BE2C (cell line): ENCODE results near the gene TSPAN18.

Source experiments
- DNase-seq: peaks from one replicate; pipeline ENCODE4 v3.0.0-alpha.2; 2020
- H3K27me3 ChIP-seq: fragments of 250-450 bp; sonication (Bioruptor Pico); 2 replicates; pipeline ENCODE4 v1.5.1; 2020; ENCODE audit warnings: mild to moderate bottlenecking
- H3K36me3 ChIP-seq: fragments of 250-450 bp; sonication (Bioruptor Pico); 2 replicates; pipeline ENCODE4 v1.5.1; 2020; ENCODE audit warnings: mild to moderate bottlenecking
- H3K4me1 ChIP-seq: fragments of 250-450 bp; sonication (Bioruptor Pico); 2 replicates; pipeline ENCODE4 v1.5.1; 2020
- H3K4me3 ChIP-seq: 2 replicates; pipeline ENCODE4 v1.5.1; 2011; ENCODE audit warnings: low read depth, low read length
- H3K9me3 ChIP-seq: fragments of 250-450 bp; sonication (Bioruptor Pico); 2 replicates; pipeline ENCODE4 v1.5.1; 2020
- CTCF ChIP-seq: IDR thresholded peaks from 2 replicates; pipeline ENCODE4 v1.5.1; 2012; ENCODE audit warnings: mild to moderate bottlenecking, low read depth, low read length

The TSPAN18 gene

GRCh38 chr11:44817207-44817949, 90.6 kb downstream of the TSPAN18 start:
- no peaks in the 10 kb centered on the region for H3K36me3 ChIP-seq
- DNase-seq = no peak
- H3K27me3 ChIP-seq = no peaks in the 10 kb centered on the region
- no peaks in the 10 kb centered on the region for H3K9me3 ChIP-seq
- TF ChIP-seq CTCF = no peak
- H3K4me1 ChIP-seq = no peaks in the 10 kb centered on the region
- no peak overlapping the region for H3K4me3 ChIP-seq

GRCh38 chr11:44818110-44818509, 91.3 kb downstream of the TSPAN18 start:
- H3K9me3 ChIP-seq = no peaks in the 10 kb centered on the region
- no peak for TF ChIP-seq CTCF
- H3K4me3 ChIP-seq = no peak overlapping the region
- H3K27me3 ChIP-seq = no peaks in the 10 kb centered on the region
- H3K36me3 ChIP-seq = no peaks in the 10 kb centered on the region
- DNase-seq = no peak
- no peaks in the 10 kb centered on the region for H3K4me1 ChIP-seq

GRCh38 chr11:44819346-44819745, 92.6 kb downstream of the TSPAN18 start:
- no peaks in the 10 kb centered on the region for H3K27me3 ChIP-seq
- H3K4me1 ChIP-seq = no peaks in the 10 kb centered on the region

GRCh38 chr11:44822369-44822768, 95.6 kb downstream of the TSPAN18 start:
- Histone ChIP-seq H3K27me3 (no peaks in the 10 kb centered on the region), H3K9me3 (no peaks in the 10 kb centered on the region), H3K4me3 (no peak overlapping the region), H3K36me3 (no peaks in the 10 kb centered on the region), H3K4me1 (no peaks in the 10 kb centered on the region)
- no peak for DNase-seq
- no peak for TF ChIP-seq CTCF

More at GRCh38 chr11:44819346-44819745, 92.6 kb downstream of the TSPAN18 start:
- H3K36me3 ChIP-seq = no peaks in the 10 kb centered on the region
- H3K9me3 ChIP-seq = no peaks in the 10 kb centered on the region
- TF ChIP-seq CTCF = no peak
- H3K4me3 ChIP-seq = no peak overlapping the region
- DNase-seq = no peak

GRCh38 chr11:44823006-44823405, 96.2 kb downstream of the TSPAN18 start:
- H3K9me3 ChIP-seq = no peaks in the 10 kb centered on the region
- no peaks in the 10 kb centered on the region for H3K4me1 ChIP-seq
- H3K27me3 ChIP-seq = no peaks in the 10 kb centered on the region
- H3K4me3 ChIP-seq = no peak overlapping the region
- peak; percentile 48 for TF ChIP-seq CTCF
- no peaks in the 10 kb centered on the region for H3K36me3 ChIP-seq
- DNase-seq = peak; percentile 24

- DNase-seq = no peak
- no peaks in the 10 kb centered on the region for H3K27me3 ChIP-seq
- H3K4me3 ChIP-seq = no peak overlapping the region
- no peak for TF ChIP-seq CTCF
- H3K9me3 ChIP-seq = no peaks in the 10 kb centered on the region
- H3K4me1 ChIP-seq = no peaks in the 10 kb centered on the region
- no peaks in the 10 kb centered on the region for H3K36me3 ChIP-seq
Measured at GRCh38 chr11:44823868-44824267, 97.1 kb downstream of the TSPAN18 start.
